ENCODE data around the gene PTPRN2. TPM values are rescaled to one million over a fixed set of nuclear protein-coding genes. Genes with fewer than 3 reads are reported as not detected.
"Not testable (repeated sequence)": the region's sequence is repeated elsewhere in the genome, so short reads cannot be mapped to it uniquely, and the experiment has no call there.

PTPRN2 gene
- total RNA-seq, 1 experiment from 2014 or later: 1.2 TPM

DNA sequence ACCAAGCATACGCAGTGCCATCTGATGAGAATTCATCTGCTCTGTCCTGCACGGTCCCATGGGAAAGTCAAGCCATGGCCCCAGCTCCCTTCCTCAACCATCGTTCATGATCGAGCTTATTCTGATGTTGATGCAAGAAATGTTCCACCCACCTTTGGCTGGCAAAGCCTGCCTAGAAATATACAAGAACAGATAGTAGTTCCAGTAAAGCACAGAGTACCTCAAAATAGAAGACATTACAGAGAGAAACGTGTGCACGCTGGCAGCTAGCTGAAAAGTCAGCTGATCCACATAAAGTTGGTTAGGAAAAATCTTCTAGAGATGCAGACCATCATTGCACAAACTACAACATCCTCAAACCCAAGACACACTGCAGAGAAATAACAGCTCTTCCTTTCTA lies 127.0 kb downstream of the PTPRN2 start:
- no peak for DNase-seq (ENCODE audit: low read depth in 1 of 2, low spot score in 2 of 2)
- Histone ChIP-seq H3K36me3 (no peaks in the 10 kb centered on the region), H3K9me3 (replicated peaks) (no peaks in the 10 kb centered on the region), H3K4me1 (replicated peaks) (no peaks in the 10 kb centered on the region), H3K27ac (no peak overlapping the region), H3K4me3 (no peak overlapping the region), H3K27me3 (replicated peaks) (no peaks in the 10 kb centered on the region)

DNA sequence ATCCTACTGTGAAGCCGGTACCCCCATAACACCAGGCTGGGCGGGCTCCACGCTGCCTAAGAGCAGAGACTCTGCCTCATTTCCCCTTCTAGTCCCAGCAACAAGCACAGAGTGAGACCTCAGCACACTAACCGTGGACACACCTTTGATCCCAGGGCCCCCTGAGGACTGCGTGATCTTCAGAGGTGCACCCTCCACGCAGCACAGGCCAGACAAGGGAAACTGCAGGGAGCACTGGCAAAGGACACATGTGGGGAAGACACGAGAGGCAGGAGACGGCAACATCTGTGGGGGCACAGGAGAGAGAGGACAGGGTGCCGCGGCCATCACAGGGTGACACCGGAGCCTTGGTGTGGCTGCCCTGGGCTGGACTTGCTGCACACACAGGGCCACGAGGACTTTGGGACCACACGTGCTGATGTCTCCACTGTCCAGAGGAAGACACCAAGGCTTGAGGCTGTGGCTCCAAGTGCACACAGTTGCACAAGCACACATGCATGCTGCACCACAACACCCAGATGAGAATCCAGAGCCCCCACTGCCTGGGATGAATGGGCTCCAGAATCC lies 128.8 kb downstream of the PTPRN2 start:
- no peaks in the 10 kb centered on the region for H3K9me3 ChIP-seq (replicated peaks)
- H3K4me3 ChIP-seq: no peak overlapping the region

DNA sequence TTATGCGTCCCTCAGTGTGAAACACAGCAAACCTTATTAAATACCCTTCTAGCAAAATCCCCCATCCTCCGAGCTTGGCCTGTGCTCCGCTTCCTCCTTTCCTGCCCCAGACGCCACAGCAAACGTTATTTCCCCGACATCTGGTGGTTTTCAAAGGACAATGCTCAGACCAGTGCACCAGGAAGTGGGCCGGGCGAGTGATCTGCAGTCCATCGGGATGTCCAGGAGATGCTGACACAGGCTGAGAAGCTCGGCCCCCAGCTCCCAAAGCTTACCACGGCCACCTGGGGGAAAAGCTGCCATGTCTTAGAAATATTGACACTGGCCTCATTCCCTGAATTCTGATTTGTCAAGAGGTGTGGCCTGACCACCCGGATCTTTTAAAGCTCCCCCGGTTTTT lies 129.5 kb downstream of the PTPRN2 start:
- H3K27me3 ChIP-seq (replicated peaks): no peaks in the 10 kb centered on the region
- H3K27ac ChIP-seq: no peak overlapping the region
- no peak overlapping the region for H3K4me3 ChIP-seq
- no peaks in the 10 kb centered on the region for H3K36me3 ChIP-seq
- no peaks in the 10 kb centered on the region for H3K4me1 ChIP-seq (replicated peaks)
- no peaks in the 10 kb centered on the region for H3K9me3 ChIP-seq (replicated peaks)
- DNase-seq (ENCODE audit: low read depth in 1 of 2, low spot score in 2 of 2): no peak

More for the DNA sequence above, 128.8 kb downstream of the PTPRN2 start:
- no peaks in the 10 kb centered on the region for H3K4me1 ChIP-seq (replicated peaks)
- H3K27ac ChIP-seq: no peak overlapping the region
- no peaks in the 10 kb centered on the region for H3K27me3 ChIP-seq (replicated peaks)
- no peak for DNase-seq (ENCODE audit: low read depth in 1 of 2, low spot score in 2 of 2)
- no peaks in the 10 kb centered on the region for H3K36me3 ChIP-seq

DNA sequence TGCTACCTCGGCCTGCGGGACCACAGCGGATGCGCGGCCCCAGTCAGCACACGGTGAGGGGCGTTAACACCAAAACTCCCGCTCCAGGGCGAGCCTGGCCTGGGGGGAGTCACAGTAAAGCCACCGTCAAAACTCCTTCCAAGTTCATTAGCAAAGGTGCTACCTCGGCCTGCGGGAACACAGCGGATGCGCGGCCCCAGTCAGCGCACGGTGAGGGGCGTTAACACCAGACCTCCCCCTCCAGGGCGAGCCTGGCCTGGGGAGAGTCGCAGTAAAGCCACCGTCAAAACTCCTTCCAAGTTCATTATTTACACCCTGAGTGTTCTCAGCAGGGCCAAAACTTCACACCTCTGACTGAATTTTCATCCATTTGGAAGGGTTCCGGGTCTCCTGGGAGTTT lies 130.0 kb downstream of the PTPRN2 start:
- DNase-seq (ENCODE audit: low read depth in 1 of 2, low spot score in 2 of 2); H3K4me3 ChIP-seq; H3K4me1 ChIP-seq (replicated peaks); H3K27ac ChIP-seq; H3K27me3 ChIP-seq (replicated peaks); H3K9me3 ChIP-seq (replicated peaks); H3K36me3 ChIP-seq: not testable (repeated sequence)

DNA sequence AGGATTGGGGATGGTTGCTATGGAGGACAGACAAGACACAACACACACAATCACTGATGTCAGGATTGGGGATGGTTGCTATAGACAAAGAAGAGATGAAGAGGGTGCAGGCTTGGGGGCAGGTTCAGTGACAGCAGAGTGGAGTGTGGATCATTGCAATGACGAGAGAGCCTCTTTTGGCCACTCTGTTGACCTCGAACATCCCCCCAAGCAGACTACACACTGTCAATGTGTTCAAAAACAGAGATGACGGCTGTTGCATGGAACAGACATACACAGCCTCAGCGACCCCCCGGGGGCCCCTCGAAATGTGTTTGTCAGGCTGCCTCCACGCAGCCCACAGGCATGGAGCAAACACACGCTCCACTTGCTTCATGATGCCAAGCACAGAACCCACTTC lies 133.0 kb downstream of the PTPRN2 start:
- DNase-seq (ENCODE audit: low read depth in 1 of 2, low spot score in 2 of 2): no peak
- Histone ChIP-seq H3K27me3 (replicated peaks) (no peaks in the 10 kb centered on the region), H3K36me3 (no peaks in the 10 kb centered on the region), H3K27ac (no peak overlapping the region), H3K9me3 (replicated peaks) (no peaks in the 10 kb centered on the region), H3K4me3 (no peak overlapping the region), H3K4me1 (replicated peaks) (no peaks in the 10 kb centered on the region)

DNA sequence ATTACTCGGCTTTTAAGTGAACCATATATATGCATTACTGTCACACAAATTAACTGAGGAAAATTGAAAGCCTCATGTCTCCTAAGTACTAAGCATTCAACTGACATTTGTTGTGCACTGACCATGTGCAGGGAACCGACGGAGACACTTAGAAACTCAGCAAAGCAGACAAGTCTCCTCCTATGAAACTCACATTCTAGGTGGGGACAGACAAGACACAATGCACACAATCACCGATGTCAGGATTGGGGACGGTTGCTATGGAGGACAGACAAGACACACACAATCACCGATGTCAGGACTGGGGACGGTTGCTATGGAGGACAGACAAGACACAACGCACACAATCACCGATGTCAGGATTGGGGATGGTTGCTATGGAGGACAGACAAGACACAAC lies 134.0 kb downstream of the PTPRN2 start:
- H3K27me3 ChIP-seq (replicated peaks): no peaks in the 10 kb centered on the region
- H3K9me3 ChIP-seq (replicated peaks): no peaks in the 10 kb centered on the region
- H3K36me3 ChIP-seq: no peaks in the 10 kb centered on the region
- DNase-seq (ENCODE audit: low read depth in 1 of 2, low spot score in 2 of 2): no peak
- no peaks in the 10 kb centered on the region for H3K4me1 ChIP-seq (replicated peaks)
- no peak overlapping the region for H3K4me3 ChIP-seq
- no peak overlapping the region for H3K27ac ChIP-seq

DNA sequence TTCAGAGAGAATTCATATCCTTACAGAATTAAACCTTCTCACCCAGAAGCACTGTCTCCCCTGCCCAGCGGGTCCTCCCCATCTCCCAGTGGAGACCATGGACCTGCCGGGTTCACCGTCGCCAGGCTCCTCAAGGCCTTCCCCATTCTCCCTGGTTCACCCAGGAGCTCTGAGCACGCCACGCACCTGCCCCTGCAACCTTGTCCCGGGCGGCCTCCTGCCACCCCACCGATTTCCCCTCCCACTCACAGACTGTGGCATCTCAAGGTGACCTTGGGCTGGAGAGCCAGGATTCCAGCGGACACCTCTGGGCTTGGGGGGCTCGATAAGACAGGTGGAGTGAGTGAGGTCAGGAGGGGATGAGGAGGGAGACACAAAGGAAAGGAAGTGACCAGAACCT lies 135.3 kb downstream of the PTPRN2 start:
- H3K9me3 ChIP-seq (replicated peaks): no peaks in the 10 kb centered on the region
- no peaks in the 10 kb centered on the region for H3K4me1 ChIP-seq (replicated peaks)
- no peaks in the 10 kb centered on the region for H3K36me3 ChIP-seq
- no peak overlapping the region for H3K27ac ChIP-seq
- no peaks in the 10 kb centered on the region for H3K27me3 ChIP-seq (replicated peaks)
- no peak for DNase-seq (ENCODE audit: low read depth in 1 of 2, low spot score in 2 of 2)
- H3K4me3 ChIP-seq: no peak overlapping the region

DNA sequence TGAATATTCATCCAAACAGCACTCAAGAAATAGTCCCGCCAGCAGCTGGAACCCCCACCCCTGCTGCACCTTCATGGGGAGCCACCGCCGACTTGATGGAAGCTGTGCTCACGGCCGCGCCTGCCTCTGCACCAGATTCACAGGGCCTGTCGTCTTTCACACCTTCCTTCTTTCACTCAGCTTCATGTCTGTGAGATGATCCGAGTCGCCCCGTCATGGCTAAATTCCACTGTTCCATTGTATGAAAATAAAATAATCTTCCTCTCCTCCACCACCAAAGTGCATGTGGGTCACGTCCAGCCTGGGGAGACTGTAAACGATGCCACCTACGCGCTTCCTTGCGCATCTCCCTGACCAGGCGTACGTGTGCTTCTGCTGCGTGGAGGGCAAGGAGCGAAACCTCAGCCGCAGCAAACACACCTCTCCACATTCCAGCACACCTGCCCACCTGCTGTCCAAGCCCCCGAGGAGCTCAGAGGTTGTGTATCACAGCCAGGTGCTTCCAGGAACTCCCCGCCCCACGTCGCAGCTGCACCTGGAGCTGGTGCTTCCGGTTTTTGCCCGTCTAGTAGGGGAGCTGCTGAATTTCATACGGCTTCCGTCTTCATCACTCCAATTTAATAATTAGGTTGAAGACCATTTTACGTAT lies 137.0 kb downstream of the PTPRN2 start:
- Histone ChIP-seq H3K9me3 (replicated peaks) (no peaks in the 10 kb centered on the region), H3K36me3 (no peaks in the 10 kb centered on the region), H3K27ac (no peak overlapping the region), H3K4me1 (replicated peaks) (no peaks in the 10 kb centered on the region), H3K4me3 (no peak overlapping the region), H3K27me3 (replicated peaks) (no peaks in the 10 kb centered on the region)
- no peak for DNase-seq (ENCODE audit: low read depth in 1 of 2, low spot score in 2 of 2)

DNA sequence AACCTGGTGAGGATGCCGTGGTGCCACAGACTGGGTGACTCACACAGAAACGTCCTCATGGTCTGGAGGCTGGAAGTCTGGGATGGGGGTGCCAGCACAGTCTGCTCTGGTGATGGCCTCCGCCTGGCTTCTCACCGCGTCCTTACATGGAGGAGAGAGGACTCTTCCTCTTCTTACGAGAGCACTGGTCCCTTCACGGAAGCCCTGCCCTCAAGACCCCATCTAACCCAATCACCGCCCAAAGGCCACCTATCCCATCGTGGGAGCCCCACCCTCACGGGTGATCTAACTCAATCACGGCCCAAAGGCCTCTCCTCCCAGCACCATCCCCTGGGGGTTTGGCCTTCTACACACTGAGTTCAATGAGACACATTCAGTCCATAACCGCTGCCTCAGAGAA lies 137.7 kb downstream of the PTPRN2 start:
- H3K27me3 ChIP-seq (replicated peaks): no peaks in the 10 kb centered on the region
- H3K27ac ChIP-seq: no peak overlapping the region
- DNase-seq (ENCODE audit: low read depth in 1 of 2, low spot score in 2 of 2): no peak
- H3K4me1 ChIP-seq (replicated peaks): no peaks in the 10 kb centered on the region
- H3K9me3 ChIP-seq (replicated peaks): no peaks in the 10 kb centered on the region
- no peaks in the 10 kb centered on the region for H3K36me3 ChIP-seq
- H3K4me3 ChIP-seq: no peak overlapping the region

DNA sequence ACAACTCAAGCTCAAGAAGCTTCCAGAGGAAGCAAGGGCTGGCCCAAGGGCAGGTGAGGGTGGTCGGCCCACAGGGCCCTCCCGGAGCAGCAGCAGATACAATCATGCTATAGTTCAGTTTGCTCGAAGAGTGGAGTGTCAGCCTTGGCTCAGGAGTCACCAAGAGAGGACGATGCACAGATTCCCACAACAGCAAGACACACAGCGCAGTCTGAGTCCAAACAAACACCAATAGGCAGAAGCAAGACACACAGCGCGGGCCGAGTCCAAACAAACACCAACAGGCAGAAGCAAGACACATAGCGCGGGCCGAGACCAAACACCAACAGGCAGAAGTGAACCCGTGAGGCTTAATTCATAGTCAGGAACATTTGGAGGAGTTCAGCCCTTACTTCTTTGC lies 138.4 kb downstream of the PTPRN2 start:
- no peaks in the 10 kb centered on the region for H3K36me3 ChIP-seq
- no peaks in the 10 kb centered on the region for H3K4me1 ChIP-seq (replicated peaks)
- no peaks in the 10 kb centered on the region for H3K27me3 ChIP-seq (replicated peaks)
- no peak overlapping the region for H3K4me3 ChIP-seq
- DNase-seq (ENCODE audit: low read depth in 1 of 2, low spot score in 2 of 2): no peak
- H3K9me3 ChIP-seq (replicated peaks): no peaks in the 10 kb centered on the region
- no peak overlapping the region for H3K27ac ChIP-seq

DNA sequence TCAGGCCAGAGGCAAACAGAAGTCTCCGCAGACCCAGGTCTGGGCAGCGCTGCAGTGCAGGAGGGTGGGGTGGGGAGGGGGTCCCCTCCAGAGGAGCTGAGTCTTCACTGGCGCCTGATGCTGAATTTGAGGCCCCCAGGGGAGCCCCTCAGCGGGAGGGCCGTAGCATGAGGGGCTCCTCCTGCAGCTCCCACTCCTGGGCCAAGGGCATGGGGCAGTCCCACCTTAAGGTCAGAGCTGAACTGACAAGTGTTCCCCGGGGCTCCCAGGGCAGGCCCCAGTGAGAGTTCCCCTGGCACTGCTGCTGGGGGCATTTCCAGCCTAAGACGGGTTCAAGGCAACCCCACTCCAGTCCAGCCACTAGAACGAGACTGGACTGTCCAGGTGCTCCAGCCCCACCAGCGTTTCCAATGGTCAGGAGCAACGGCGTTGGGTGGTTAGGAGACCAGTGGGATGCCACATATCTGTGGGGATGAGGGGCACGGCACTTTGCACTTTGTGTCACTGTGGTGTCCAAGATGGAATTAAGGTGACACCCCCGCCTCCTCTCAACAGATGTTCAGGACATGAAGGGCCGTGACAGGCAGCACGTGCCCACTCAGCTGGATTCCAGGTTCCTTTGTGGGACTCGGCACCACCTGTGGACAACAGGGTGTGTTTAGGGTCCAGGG lies 139.1 kb downstream of the PTPRN2 start:
- DNase-seq (ENCODE audit: low read depth in 1 of 2, low spot score in 2 of 2): no peak
- Histone ChIP-seq H3K4me1 (replicated peaks) (no peaks in the 10 kb centered on the region), H3K9me3 (replicated peaks) (no peaks in the 10 kb centered on the region), H3K27ac (no peak overlapping the region), H3K4me3 (no peak overlapping the region), H3K27me3 (replicated peaks) (no peaks in the 10 kb centered on the region), H3K36me3 (no peaks in the 10 kb centered on the region)

DNA sequence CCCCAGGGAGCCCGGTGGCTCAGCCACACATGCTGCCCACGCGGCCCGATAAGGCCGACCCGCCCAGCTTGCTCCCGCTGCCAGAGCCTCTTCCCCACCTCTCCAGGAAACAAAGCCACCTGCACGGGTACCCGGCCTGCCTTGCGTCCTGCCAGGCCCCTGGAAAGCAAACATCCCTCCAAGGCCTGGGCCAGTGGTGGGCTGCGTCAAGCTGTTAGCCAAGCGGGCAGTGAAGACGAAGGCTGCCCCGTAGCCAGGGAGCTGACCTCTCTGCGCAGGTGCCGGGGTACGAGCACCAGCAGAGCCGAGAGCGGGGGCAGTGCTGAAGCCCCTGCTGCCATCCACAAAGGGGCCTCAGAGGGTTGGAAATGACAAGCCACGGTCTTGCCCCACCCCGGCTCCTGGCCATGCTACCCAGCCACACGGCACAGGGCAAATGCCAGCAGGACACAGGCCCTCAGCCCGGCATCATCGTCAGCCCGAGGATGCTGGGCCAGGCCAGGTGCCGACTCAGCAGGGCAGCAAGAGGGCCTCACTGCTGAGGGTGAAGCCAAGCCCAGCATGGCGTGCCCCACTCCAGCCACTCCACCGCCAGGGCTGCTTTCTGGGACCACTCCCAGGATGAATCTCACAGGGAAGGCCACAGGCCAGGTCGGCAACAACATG lies 140.0 kb downstream of the PTPRN2 start:
- Histone ChIP-seq H3K9me3 (replicated peaks) (no peaks in the 10 kb centered on the region), H3K4me1 (replicated peaks) (no peaks in the 10 kb centered on the region), H3K4me3 (no peak overlapping the region), H3K27ac (no peak overlapping the region), H3K36me3 (no peaks in the 10 kb centered on the region), H3K27me3 (replicated peaks) (no peaks in the 10 kb centered on the region)
- no peak for DNase-seq (ENCODE audit: low read depth in 1 of 2, low spot score in 2 of 2)

DNA sequence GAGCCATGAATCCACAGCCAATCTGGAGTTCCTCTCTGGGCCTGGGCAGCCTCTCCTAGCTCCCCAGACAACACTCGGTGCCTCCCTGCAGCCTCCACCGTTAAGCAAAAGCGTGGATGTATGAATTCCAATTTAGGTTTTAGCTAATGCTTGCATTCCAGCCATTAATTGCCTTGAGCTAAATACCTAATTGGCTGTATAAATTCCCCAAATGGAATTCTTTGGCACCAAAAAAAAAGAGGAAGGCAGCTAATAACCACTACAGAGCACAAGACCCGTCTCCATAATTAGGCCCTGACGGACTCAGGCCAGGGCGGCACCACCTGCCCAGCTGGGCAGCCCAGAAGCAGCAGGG lies 140.5 kb downstream of the PTPRN2 start:
- Histone ChIP-seq H3K4me3 (no peak overlapping the region), H3K9me3 (replicated peaks) (no peaks in the 10 kb centered on the region), H3K36me3 (no peaks in the 10 kb centered on the region), H3K4me1 (replicated peaks) (no peaks in the 10 kb centered on the region), H3K27ac (no peak overlapping the region), H3K27me3 (replicated peaks) (no peaks in the 10 kb centered on the region)
- no peak for DNase-seq (ENCODE audit: low read depth in 1 of 2, low spot score in 2 of 2)

DNA sequence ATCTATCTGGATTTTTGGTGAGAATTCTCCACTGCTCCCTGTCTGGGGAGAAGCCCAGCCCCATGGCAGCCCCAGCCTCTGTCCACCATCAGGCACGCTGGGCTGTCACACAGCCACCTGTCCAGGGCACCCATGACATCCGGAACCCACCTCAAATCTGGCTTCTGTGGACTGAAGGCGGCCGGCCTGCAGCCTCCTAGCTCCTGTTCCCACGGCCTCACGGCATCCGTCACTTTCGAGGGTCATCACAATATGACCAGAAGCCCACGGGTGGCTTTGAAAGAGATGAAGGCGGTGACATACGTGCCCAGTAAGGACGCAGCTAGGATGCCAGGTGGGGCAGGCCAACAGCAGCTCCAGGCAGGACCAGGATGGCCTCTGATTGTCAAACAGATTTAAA lies 140.9 kb downstream of the PTPRN2 start:
- no peak overlapping the region for H3K27ac ChIP-seq
- H3K4me1 ChIP-seq (replicated peaks): no peaks in the 10 kb centered on the region
- no peaks in the 10 kb centered on the region for H3K27me3 ChIP-seq (replicated peaks)
- DNase-seq (ENCODE audit: low read depth in 1 of 2, low spot score in 2 of 2): no peak
- H3K4me3 ChIP-seq: no peak overlapping the region
- no peaks in the 10 kb centered on the region for H3K36me3 ChIP-seq
- H3K9me3 ChIP-seq (replicated peaks): no peaks in the 10 kb centered on the region
